GM23338 (cell line): ENCODE results near the gene UBL4A. TPM values are rescaled to one million over a fixed set of nuclear protein-coding genes. Genes with fewer than 3 reads are reported as not detected.

Experiments
- ATAC-seq: fragments of 200-7000 bp; cut with Tn5 transposase; 3 replicates; pipeline ENCODE4 v1.9.1; 2020
- DNase-seq: peaks from one replicate; pipeline ENCODE4 v3.0.0-alpha.2; 2015; ENCODE audit warnings: low spot score
- H2AFZ ChIP-seq: fragments of 200-600 bp; sonication (generic); 2 replicates; pipeline ENCODE4 v1.8.0; 2016; ENCODE audit warnings: antibody characterized with exemption, mild to moderate bottlenecking, moderate library complexity
- H3F3A ChIP-seq: fragments of 200-600 bp; sonication (generic); replicated peaks from 2 replicates; pipeline ENCODE4 v1.8.0; 2017; ENCODE audit warnings: antibody characterized with exemption, mixed run types, low read depth
- H3K27ac ChIP-seq: fragments of 200-600 bp; sonication (generic); 2 replicates; pipeline ENCODE4 v1.6.1; 2016; ENCODE audit warnings: low read depth
- H3K27me3 ChIP-seq: fragments of 200-600 bp; sonication (generic); 2 replicates; pipeline ENCODE4 v1.8.0; 2016; ENCODE audit warnings: mild to moderate bottlenecking, mixed run types, moderate library complexity; ENCODE audit not compliant: insufficient read depth
- H3K36me3 ChIP-seq: fragments of 200-600 bp; sonication (generic); 2 replicates; pipeline ENCODE4 v1.8.0; 2016; ENCODE audit warnings: mild to moderate bottlenecking; ENCODE audit not compliant: insufficient read depth
- H3K4me1 ChIP-seq: fragments of 200-600 bp; sonication (generic); 2 replicates; pipeline ENCODE4 v1.8.0; 2016; ENCODE audit warnings: mild to moderate bottlenecking, moderate library complexity; ENCODE audit not compliant: insufficient read depth
- H3K4me2 ChIP-seq: fragments of 200-600 bp; sonication (generic); 2 replicates; pipeline ENCODE4 v1.7.1; 2017; ENCODE audit warnings: mixed run types
- H3K4me3 ChIP-seq: fragments of 200-600 bp; sonication (generic); 2 replicates; pipeline ENCODE4 v1.6.1; 2016; ENCODE audit warnings: mixed run types
- H3K79me2 ChIP-seq: fragments of 200-600 bp; sonication (generic); replicated peaks from 2 replicates; pipeline ENCODE4 v1.8.0; 2017; ENCODE audit warnings: mild to moderate bottlenecking; ENCODE audit not compliant: insufficient read depth
- H3K9me2 ChIP-seq: fragments of 200-600 bp; sonication (generic); 2 replicates; pipeline ENCODE4 v1.8.0; 2017; ENCODE audit not compliant: insufficient read depth
- H4K20me1 ChIP-seq: fragments of 200-600 bp; sonication (generic); replicated peaks from 2 replicates; pipeline ENCODE4 v1.8.0; 2017; ENCODE audit warnings: mild to moderate bottlenecking; ENCODE audit not compliant: insufficient read depth
- H3K27ac Mint-ChIP-seq: 2 replicates; pipeline ENCODE4 v1.8.0; 2020; ENCODE audit warnings: inconsistent platforms, mild to moderate bottlenecking, moderate library complexity, mixed read lengths
- H3K27me3 Mint-ChIP-seq: 3 replicates; pipeline ENCODE4 v1.8.0; 2022; ENCODE audit warnings: low read depth, mild to moderate bottlenecking, moderate library complexity, mixed read lengths, inconsistent platforms; ENCODE audit not compliant: insufficient read depth, poor library complexity
- H3K36me3 Mint-ChIP-seq: 3 replicates; pipeline ENCODE4 v1.8.0; 2021; ENCODE audit warnings: low read depth, mild to moderate bottlenecking, inconsistent platforms, moderate library complexity, mixed read lengths
- H3K4me1 Mint-ChIP-seq: 3 replicates; pipeline ENCODE4 v1.8.0; 2020; ENCODE audit warnings: mild to moderate bottlenecking, inconsistent platforms, mixed read lengths
- H3K4me3 Mint-ChIP-seq: 3 replicates; pipeline ENCODE4 v1.8.0; 2021; ENCODE audit warnings: moderate library complexity, mild to moderate bottlenecking, inconsistent platforms, mixed read lengths
- H3K9me3 Mint-ChIP-seq: 3 replicates; pipeline ENCODE4 v1.8.0; 2020; ENCODE audit warnings: moderate library complexity, mild to moderate bottlenecking, inconsistent platforms, mixed read lengths
- CREB1 ChIP-seq: fragments of 250-450 bp; sonication (Bioruptor Pico); IDR thresholded peaks from 2 replicates; pipeline ENCODE4 v1.5.0; 2020; ENCODE audit warnings: low read depth, mild to moderate bottlenecking, moderate library complexity
- CTCF ChIP-seq, 2 experiments: fragments of 200-600 bp in 1 of 2; sonication (generic) in 1 of 2; conservative IDR thresholded peaks; 2 replicates each; pipeline versions ENCODE4 v1.5.1 to v1.6.1; 2016 to 2017; ENCODE audit warnings: antibody characterized with exemption in 2 of 2, low read depth in 2 of 2, mild to moderate bottlenecking in 2 of 2, moderate library complexity in 1 of 2
- EZH2 ChIP-seq: fragments of 200-600 bp; sonication (generic); IDR thresholded peaks from one replicate; pipeline ENCODE4 v1.8.0; 2017; ENCODE audit warnings: antibody characterized with exemption, mild to moderate bottlenecking, low read depth; ENCODE audit not compliant: unreplicated experiment
- EZH2phosphoT487 ChIP-seq: fragments of 200-600 bp; sonication (generic); IDR thresholded peaks from one replicate; pipeline ENCODE4 v1.8.1; 2018; ENCODE audit warnings: antibody characterized with exemption; ENCODE audit not compliant: unreplicated experiment
- JUNB ChIP-seq: IDR thresholded peaks from one replicate; pipeline ENCODE4 v1.6.1; 2016; ENCODE audit warnings: antibody characterized with exemption; ENCODE audit not compliant: unreplicated experiment
- NANOG ChIP-seq: IDR thresholded peaks from 2 replicates; pipeline ENCODE4 v1.6.1; 2016; ENCODE audit warnings: antibody characterized with exemption, borderline replicate concordance
- POLR2AphosphoS5 ChIP-seq: IDR thresholded peaks from 2 replicates; pipeline ENCODE4 v1.6.1; 2016; ENCODE audit warnings: antibody characterized with exemption, low read depth
- REST ChIP-seq: IDR thresholded peaks from one replicate; pipeline ENCODE4 v1.6.1; 2018; ENCODE audit warnings: antibody characterized with exemption; ENCODE audit not compliant: unreplicated experiment
- STAT1 ChIP-seq: IDR thresholded peaks from one replicate; pipeline ENCODE4 v1.6.1; 2016; ENCODE audit warnings: antibody characterized with exemption; ENCODE audit not compliant: unreplicated experiment
- ZNF114 ChIP-seq: fragments of 250-450 bp; sonication (Bioruptor Pico); IDR thresholded peaks from 2 replicates; pipeline ENCODE4 v1.5.0; 2020; ENCODE audit warnings: mild to moderate bottlenecking, moderate library complexity
- ZNF331 ChIP-seq: fragments of 250-450 bp; sonication (Bioruptor Pico); IDR thresholded peaks from 2 replicates; pipeline ENCODE4 v1.5.0; 2020; ENCODE audit warnings: low read depth, mild to moderate bottlenecking, moderate library complexity
- polyA plus RNA-seq: library from polyadenylated mRNA; unstranded; fragments of >200 nt; fragmentation: Nextera tagmentation; extraction: Ambion mirVana; gene quantifications from 2 replicates; pipeline ENCODE4 v1.2.1, GENCODE V29; 2016
- total RNA-seq: library from RNA; depleted of rRNA; stranded (reverse); fragments of >200 nt; shearing (Covaris generic); gene quantifications from 2 replicates; pipeline ENCODE4 v1.2.3, GENCODE V29; 2014
- TF ChIP-seq, protein P1 (sequence below): fragments of 250-450 bp; sonication (Bioruptor Pico); IDR thresholded peaks from 2 replicates; pipeline ENCODE4 v1.5.0; 2020; ENCODE audit warnings: mild to moderate bottlenecking, moderate library complexity
- TF ChIP-seq, protein P2 (sequence below): IDR thresholded peaks from 2 replicates; pipeline ENCODE4 v1.6.1; 2016; ENCODE audit warnings: antibody characterized with exemption

UBL4A gene
- total and polyA plus RNA-seq, 2 experiments from 2014 or later: 15.6 to 43.7 TPM

DNA sequence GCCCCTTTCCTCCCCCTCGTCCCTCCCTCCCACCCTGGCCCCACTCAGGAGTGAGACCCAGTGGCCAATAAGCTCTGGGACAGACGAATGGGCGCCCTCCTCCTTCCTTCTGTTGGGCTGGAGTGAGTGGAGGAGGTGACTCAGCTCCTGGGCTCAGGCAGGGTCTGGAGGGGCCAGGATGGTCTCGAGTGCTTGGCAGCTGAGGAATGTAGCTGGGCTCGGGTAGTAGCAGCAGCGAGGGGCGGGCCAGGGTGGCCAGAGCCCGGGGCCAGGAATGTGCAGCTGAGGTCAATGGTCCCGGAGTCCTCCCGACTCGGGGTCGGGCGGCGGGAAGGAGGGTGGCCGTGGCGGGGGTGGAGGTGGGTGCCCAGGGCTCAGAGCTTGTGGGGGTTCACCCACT is 45.2 kb upstream of the UBL4A start:
- no peaks in the 10 kb centered on the region for H3K4me1 ChIP-seq
- peaks cover 24% of the 10 kb centered on the region; the same call in 2 of the 3 replicates for H3K36me3 Mint-ChIP-seq
- H3K79me2 ChIP-seq: no peaks in the 10 kb centered on the region
- no peak overlapping the region for H3K4me3 ChIP-seq
- H3K27me3 ChIP-seq: no peaks in the 10 kb centered on the region
- no peak overlapping the region for H3K27ac ChIP-seq
- H3K9me3 Mint-ChIP-seq: no peaks in the 10 kb centered on the region
- ATAC-seq (no peak), DNase-seq (no peak)
- no peaks in the 10 kb centered on the region; the same call in 1 of the 2 replicates for H3K36me3 ChIP-seq
- no peaks in the 10 kb centered on the region for H3F3A ChIP-seq
- TF ChIP-seq EZH2 (no peak), EZH2phosphoT487 (no peak), POLR2AphosphoS5 (no peak), STAT1 (no peak), CREB1 (CRISPR knock-in tag) (no peak), ZNF114 (CRISPR knock-in tag) (no peak), CTCF (conservative IDR thresholded peaks at IDR 0.05; ENCODE audit: low read depth in 2 of 2) (no peak), ZNF331 (CRISPR knock-in tag) (no peak), JUNB (no peak), REST (no peak), NANOG (no peak)
- TF ChIP-seq, protein P1, sequence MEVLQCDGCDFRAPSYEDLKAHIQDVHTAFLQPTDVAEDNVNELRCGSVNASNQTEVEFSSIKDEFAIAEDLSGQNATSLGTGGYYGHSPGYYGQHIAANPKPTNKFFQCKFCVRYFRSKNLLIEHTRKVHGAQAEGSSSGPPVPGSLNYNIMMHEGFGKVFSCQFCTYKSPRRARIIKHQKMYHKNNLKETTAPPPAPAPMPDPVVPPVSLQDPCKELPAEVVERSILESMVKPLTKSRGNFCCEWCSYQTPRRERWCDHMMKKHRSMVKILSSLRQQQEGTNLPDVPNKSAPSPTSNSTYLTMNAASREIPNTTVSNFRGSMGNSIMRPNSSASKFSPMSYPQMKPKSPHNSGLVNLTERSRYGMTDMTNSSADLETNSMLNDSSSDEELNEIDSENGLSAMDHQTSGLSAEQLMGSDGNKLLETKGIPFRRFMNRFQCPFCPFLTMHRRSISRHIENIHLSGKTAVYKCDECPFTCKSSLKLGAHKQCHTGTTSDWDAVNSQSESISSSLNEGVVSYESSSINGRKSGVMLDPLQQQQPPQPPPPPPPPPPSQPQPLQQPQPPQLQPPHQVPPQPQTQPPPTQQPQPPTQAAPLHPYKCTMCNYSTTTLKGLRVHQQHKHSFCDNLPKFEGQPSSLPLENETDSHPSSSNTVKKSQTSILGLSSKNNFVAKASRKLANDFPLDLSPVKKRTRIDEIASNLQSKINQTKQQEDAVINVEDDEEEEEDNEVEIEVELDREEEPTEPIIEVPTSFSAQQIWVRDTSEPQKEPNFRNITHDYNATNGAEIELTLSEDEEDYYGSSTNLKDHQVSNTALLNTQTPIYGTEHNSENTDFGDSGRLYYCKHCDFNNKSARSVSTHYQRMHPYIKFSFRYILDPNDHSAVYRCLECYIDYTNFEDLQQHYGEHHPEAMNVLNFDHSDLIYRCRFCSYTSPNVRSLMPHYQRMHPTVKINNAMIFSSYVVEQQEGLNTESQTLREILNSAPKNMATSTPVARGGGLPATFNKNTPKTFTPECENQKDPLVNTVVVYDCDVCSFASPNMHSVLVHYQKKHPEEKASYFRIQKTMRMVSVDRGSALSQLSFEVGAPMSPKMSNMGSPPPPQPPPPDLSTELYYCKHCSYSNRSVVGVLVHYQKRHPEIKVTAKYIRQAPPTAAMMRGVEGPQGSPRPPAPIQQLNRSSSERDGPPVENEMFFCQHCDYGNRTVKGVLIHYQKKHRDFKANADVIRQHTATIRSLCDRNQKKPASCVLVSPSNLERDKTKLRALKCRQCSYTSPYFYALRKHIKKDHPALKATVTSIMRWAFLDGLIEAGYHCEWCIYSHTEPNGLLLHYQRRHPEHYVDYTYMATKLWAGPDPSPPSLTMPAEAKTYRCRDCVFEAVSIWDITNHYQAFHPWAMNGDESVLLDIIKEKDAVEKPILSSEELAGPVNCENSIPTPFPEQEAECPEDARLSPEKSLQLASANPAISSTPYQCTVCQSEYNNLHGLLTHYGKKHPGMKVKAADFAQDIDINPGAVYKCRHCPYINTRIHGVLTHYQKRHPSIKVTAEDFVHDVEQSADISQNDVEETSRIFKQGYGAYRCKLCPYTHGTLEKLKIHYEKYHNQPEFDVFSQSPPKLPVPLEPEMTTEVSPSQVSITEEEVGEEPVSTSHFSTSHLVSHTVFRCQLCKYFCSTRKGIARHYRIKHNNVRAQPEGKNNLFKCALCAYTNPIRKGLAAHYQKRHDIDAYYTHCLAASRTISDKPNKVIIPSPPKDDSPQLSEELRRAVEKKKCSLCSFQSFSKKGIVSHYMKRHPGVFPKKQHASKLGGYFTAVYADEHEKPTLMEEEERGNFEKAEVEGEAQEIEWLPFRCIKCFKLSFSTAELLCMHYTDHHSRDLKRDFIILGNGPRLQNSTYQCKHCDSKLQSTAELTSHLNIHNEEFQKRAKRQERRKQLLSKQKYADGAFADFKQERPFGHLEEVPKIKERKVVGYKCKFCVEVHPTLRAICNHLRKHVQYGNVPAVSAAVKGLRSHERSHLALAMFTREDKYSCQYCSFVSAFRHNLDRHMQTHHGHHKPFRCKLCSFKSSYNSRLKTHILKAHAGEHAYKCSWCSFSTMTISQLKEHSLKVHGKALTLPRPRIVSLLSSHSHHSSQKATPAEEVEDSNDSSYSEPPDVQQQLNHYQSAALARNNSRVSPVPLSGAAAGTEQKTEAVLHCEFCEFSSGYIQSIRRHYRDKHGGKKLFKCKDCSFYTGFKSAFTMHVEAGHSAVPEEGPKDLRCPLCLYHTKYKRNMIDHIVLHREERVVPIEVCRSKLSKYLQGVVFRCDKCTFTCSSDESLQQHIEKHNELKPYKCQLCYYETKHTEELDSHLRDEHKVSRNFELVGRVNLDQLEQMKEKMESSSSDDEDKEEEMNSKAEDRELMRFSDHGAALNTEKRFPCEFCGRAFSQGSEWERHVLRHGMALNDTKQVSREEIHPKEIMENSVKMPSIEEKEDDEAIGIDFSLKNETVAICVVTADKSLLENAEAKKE (CRISPR knock-in tag): no peak
- TF ChIP-seq, protein P2, sequence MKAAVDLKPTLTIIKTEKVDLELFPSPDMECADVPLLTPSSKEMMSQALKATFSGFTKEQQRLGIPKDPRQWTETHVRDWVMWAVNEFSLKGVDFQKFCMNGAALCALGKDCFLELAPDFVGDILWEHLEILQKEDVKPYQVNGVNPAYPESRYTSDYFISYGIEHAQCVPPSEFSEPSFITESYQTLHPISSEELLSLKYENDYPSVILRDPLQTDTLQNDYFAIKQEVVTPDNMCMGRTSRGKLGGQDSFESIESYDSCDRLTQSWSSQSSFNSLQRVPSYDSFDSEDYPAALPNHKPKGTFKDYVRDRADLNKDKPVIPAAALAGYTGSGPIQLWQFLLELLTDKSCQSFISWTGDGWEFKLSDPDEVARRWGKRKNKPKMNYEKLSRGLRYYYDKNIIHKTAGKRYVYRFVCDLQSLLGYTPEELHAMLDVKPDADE: no peak
- peaks cover 3% of the 10 kb centered on the region; the same call in 2 of the 3 replicates for H3K4me1 Mint-ChIP-seq
- H4K20me1 ChIP-seq: no peaks in the 10 kb centered on the region
- H3K4me2 ChIP-seq: no peak overlapping the region
- H3K9me2 ChIP-seq: no peaks in the 10 kb centered on the region
- no peak overlapping the region for H3K4me3 Mint-ChIP-seq
- H3K27ac Mint-ChIP-seq: no peak overlapping the region
- H3K27me3 Mint-ChIP-seq: peaks cover 17% of the 10 kb centered on the region
- no peak overlapping the region for H2AFZ ChIP-seq
